Mesenchymal stem cell (in vitro differentiated cells and primary cell): Measurements from ENCODE around the gene HPS5.
A peak's percentile ranks its signal among the peaks of the same experiment; 100 is the strongest.

Source experiments
- DNase-seq: peaks from one replicate; pipeline ENCODE4 v3.0.0-alpha.2; 2013
- H2AFZ ChIP-seq: one replicate; pipeline ENCODE4 v1.6.1; 2013; ENCODE audit warnings: low read depth, mild to moderate bottlenecking, control low read depth, inconsistent platforms, low read length, moderate library complexity
- H2AK5ac ChIP-seq: 2 replicates; pipeline ENCODE4 v1.6.1; 2013; ENCODE audit warnings: low read length, moderate library complexity, mild to moderate bottlenecking, inconsistent platforms; ENCODE audit not compliant: severe bottlenecking
- H2BK120ac ChIP-seq: one replicate; pipeline ENCODE4 v1.6.1; 2013; ENCODE audit warnings: low read depth, mild to moderate bottlenecking, inconsistent platforms, low read length, moderate library complexity
- H2BK12ac ChIP-seq, 2 experiments: one replicate each; pipeline ENCODE4 v1.6.1; 2013; ENCODE audit warnings: inconsistent platforms in 2 of 2, low read length in 2 of 2, mild to moderate bottlenecking in 2 of 2, moderate library complexity in 2 of 2, control low read depth in 1 of 2
- H2BK15ac ChIP-seq: one replicate; pipeline ENCODE4 v1.6.1; 2013; ENCODE audit warnings: mild to moderate bottlenecking, low read depth, inconsistent platforms; ENCODE audit not compliant: poor library complexity, severe bottlenecking
- H2BK5ac ChIP-seq: 2 replicates; pipeline ENCODE4 v1.6.1; 2013; ENCODE audit warnings: low read depth, mild to moderate bottlenecking, low read length, control low read depth, inconsistent platforms; ENCODE audit not compliant: poor library complexity, severe bottlenecking
- H3K14ac ChIP-seq, 2 experiments: one replicate each; pipeline ENCODE4 v1.6.1; 2013; ENCODE audit warnings: inconsistent platforms in 2 of 2, low read length in 2 of 2, control low read depth in 1 of 2, mild to moderate bottlenecking in 1 of 2, moderate library complexity in 1 of 2
- H3K18ac ChIP-seq, 2 experiments: one replicate each; pipeline ENCODE4 v1.6.1; 2013; ENCODE audit warnings: inconsistent platforms in 2 of 2, low read length in 2 of 2, control low read depth in 1 of 2, low read depth in 1 of 2, mild to moderate bottlenecking in 1 of 2
- H3K23ac ChIP-seq, 2 experiments: one replicate each; pipeline ENCODE4 v1.6.1; 2013; ENCODE audit warnings: inconsistent platforms in 2 of 2, low read length in 2 of 2, mild to moderate bottlenecking in 2 of 2, moderate library complexity in 2 of 2, control low read depth in 1 of 2
- H3K27ac ChIP-seq: 2 replicates; pipeline ENCODE4 v1.5.1; 2013; ENCODE audit warnings: mild to moderate bottlenecking, moderate library complexity, low read length, control low read depth, inconsistent platforms; ENCODE audit not compliant: poor library complexity, severe bottlenecking
- H3K27me3 ChIP-seq, 2 experiments: 2 replicates each; pipeline versions ENCODE4 v1.6.1 to v1.7.0; 2013; ENCODE audit warnings: low read length in 2 of 2, mild to moderate bottlenecking in 2 of 2, moderate library complexity in 2 of 2, control low read depth in 1 of 2, inconsistent platforms in 1 of 2; ENCODE audit not compliant: control insufficient read depth in 1 of 2, insufficient read depth in 1 of 2
- H3K36me3 ChIP-seq, 2 experiments: 2 replicates each; pipeline versions ENCODE4 v1.6.1 to v1.7.0; 2013; ENCODE audit warnings: low read length in 2 of 2, control low read depth in 1 of 2, inconsistent platforms in 1 of 2, low read depth in 1 of 2, mild to moderate bottlenecking in 1 of 2; ENCODE audit not compliant: insufficient read depth in 2 of 2, control insufficient read depth in 1 of 2
- H3K4ac ChIP-seq, 2 experiments: one replicate each; pipeline ENCODE4 v1.6.1; 2013; ENCODE audit warnings: inconsistent platforms in 2 of 2, low read length in 2 of 2, mild to moderate bottlenecking in 2 of 2, moderate library complexity in 2 of 2, control low read depth in 1 of 2, low read depth in 1 of 2
- H3K4me1 ChIP-seq: 2 replicates; pipeline ENCODE4 v1.6.1; 2013; ENCODE audit warnings: low read depth, low read length, control low read depth; ENCODE audit not compliant: control insufficient read depth, insufficient read depth
- H3K4me2 ChIP-seq: 2 replicates; pipeline ENCODE4 v1.6.1; 2013; ENCODE audit warnings: low read length, mild to moderate bottlenecking, inconsistent platforms; ENCODE audit not compliant: poor library complexity, severe bottlenecking
- H3K4me3 ChIP-seq, 2 experiments: 2 replicates each; pipeline versions ENCODE4 v1.5.1 to v1.7.0; 2013; ENCODE audit warnings: low read length in 2 of 2, mild to moderate bottlenecking in 2 of 2, control low read depth in 1 of 2, low read depth in 1 of 2; ENCODE audit not compliant: insufficient read depth in 1 of 2
- H3K79me1 ChIP-seq: replicated peaks from 2 replicates; pipeline ENCODE4 v1.6.1; 2013; ENCODE audit warnings: mild to moderate bottlenecking, control low read depth, low read length, inconsistent platforms; ENCODE audit not compliant: poor library complexity, severe bottlenecking
- H3K9ac ChIP-seq: 2 replicates; pipeline ENCODE4 v1.7.0; 2013; ENCODE audit warnings: mild to moderate bottlenecking, low read length, moderate library complexity
- H3K9me3 ChIP-seq: 2 replicates; pipeline ENCODE4 v1.7.0; 2013; ENCODE audit warnings: mild to moderate bottlenecking, low read length; ENCODE audit not compliant: control insufficient read depth
- H4K8ac ChIP-seq: one replicate; pipeline ENCODE4 v1.6.1; 2013; ENCODE audit warnings: inconsistent platforms, mild to moderate bottlenecking, low read length, moderate library complexity
- H4K91ac ChIP-seq: one replicate; pipeline ENCODE4 v1.6.1; 2013; ENCODE audit warnings: mild to moderate bottlenecking, low read length, inconsistent platforms
- WGBS: methylation state at CpG from one replicate; pipeline ENCODE4 v1.1.7; 2013; ENCODE audit warnings: mixed read lengths; 5-methylcytosine and 5-hydroxymethylcytosine counted together

Gene HPS5

GRCh38 chr11:18314784-18315523 is 7.0 kb downstream of the HPS5 start:
- H2BK12ac ChIP-seq: no peak overlapping the region
- peak overlapping the region; percentile 82 for H2BK5ac ChIP-seq
- peaks cover 2 to 13% of the 10 kb centered on the region in 2 experiments for H3K36me3 ChIP-seq
- H2BK120ac ChIP-seq: no peak overlapping the region
- H3K23ac ChIP-seq: no peak overlapping the region
- no peak overlapping the region for H4K91ac ChIP-seq
- no peak overlapping the region for H3K9ac ChIP-seq
- peaks cover 4% of the 10 kb centered on the region for H3K4me1 ChIP-seq
- H3K4me3 ChIP-seq: no peak overlapping the region
- no peak overlapping the region for H2AFZ ChIP-seq
- peak overlapping the region; percentile 100 for H2AK5ac ChIP-seq
- H3K9me3 ChIP-seq: no peaks in the 10 kb centered on the region
- WGBS: 96% methylated on average over 6 of the region's 9 CpGs
- no peak overlapping the region for H2BK15ac ChIP-seq
- H3K27ac ChIP-seq: no peak overlapping the region
- no peak overlapping the region for H3K4ac ChIP-seq
- no peak overlapping the region for H3K14ac ChIP-seq
- no peak overlapping the region for H4K8ac ChIP-seq
- no peak for DNase-seq
- peaks cover 26% of the 10 kb centered on the region for H3K79me1 ChIP-seq
- no peak overlapping the region for H3K4me2 ChIP-seq
- no peak overlapping the region for H3K18ac ChIP-seq
- H3K27me3 ChIP-seq: no peaks in the 10 kb centered on the region

DNA sequence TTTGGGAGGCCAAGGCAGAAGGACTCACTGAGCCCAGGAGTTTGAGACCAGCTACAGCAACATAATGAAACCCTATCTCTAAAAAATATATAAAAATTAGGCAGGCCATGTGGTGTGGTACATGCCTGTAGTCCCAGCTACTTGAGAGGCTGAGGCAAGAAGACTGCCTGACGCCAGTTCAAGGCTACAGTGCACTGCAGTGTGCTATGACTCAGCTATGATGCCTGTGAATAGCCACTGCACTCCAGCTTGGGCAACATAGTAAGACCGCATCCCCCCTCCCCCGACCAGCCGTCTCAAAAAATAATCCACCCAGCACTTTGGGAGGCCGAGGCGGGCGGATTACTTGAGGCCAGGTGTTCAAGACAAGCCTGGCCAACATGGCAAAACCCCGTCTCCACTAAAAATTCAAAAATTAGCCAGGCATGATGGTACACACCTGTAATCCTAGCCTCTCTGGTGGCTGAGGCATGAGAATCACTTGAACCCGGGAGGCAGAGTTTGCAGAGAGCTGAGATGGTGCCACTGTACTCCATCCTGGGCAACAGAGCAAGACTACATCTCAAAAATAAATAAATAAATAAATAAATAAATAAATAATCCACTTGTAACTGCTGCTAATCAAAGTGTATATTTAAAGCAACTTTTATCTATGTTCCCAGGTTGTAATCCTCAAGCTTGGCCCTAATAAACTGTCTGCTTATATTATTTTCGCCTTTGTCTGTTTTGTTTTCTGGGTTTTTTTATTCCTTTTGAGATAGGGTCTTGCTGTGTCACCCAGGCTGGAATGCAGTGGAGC is 7.8 kb downstream of the HPS5 start:
- Histone ChIP-seq H2BK15ac (no peak overlapping the region), H3K4ac (no peak overlapping the region), H2AK5ac (peak overlapping the region; percentile 100), H3K27ac (peak overlapping the region; percentile 80), H3K18ac (no peak overlapping the region), H3K36me3 (peaks cover 5 to 21% of the 10 kb centered on the region in 2 experiments), H2AFZ (no peak overlapping the region), H3K4me1 (peaks cover 4% of the 10 kb centered on the region), H3K4me3 (no peak overlapping the region), H3K23ac (no peak overlapping the region), H3K79me1 (peaks cover 29% of the 10 kb centered on the region), H2BK12ac (no peak overlapping the region), H3K14ac (no peak overlapping the region), H4K91ac (no peak overlapping the region), H3K4me2 (no peak overlapping the region), H3K9me3 (no peaks in the 10 kb centered on the region), H2BK120ac (no peak overlapping the region), H3K27me3 (no peaks in the 10 kb centered on the region), H4K8ac (no peak overlapping the region), H2BK5ac (peak overlapping the region; percentile 82), H3K9ac (no peak overlapping the region)
- 95% methylated on average over 10 of the region's 10 CpGs for WGBS
- DNase-seq: peak; percentile 54

DNA sequence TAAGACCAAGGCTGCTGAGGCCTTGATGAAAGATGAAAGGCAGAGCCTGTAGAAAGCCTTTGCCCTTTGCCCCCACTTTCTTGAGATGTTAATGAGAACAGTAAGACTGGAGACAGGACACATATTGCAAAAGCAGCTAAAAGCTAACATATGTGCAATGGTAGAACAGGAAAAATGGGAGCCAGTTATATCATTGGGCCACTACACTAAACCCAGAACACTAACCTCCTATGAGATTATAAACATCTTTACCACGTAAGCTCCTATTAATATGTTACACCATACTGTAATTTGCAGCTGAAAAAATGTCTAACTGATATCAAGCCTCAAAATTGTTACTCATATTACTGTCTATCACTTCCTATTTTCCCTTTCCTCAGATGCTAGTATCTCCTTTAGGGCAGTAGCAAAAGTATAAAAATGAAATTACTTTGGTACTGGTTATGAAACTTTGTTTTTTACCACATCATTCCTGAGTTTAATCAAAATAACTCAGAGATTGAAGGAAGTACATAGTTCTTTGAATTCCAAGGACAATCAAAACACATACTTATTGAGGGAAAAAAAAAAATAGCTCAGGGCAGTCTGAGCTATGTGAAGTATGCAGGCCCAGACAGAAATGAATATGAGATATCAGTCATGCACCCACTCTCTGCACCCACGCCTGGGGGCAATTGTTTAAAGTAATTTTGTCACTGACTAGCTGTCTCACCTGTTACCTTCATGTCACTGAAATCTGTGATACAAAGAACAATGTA is 9.1 kb downstream of the HPS5 start:
- peak overlapping the region; percentile 40 for H2AK5ac ChIP-seq
- H3K9ac ChIP-seq: peak overlapping the region; percentile 26
- no peak overlapping the region for H2BK12ac ChIP-seq
- H3K4me1 ChIP-seq: peaks cover 4% of the 10 kb centered on the region
- H3K27ac ChIP-seq: peak overlapping the region; percentile 80
- no peak overlapping the region for H2BK5ac ChIP-seq
- no peak overlapping the region for H4K8ac ChIP-seq
- peak; percentile 17 for DNase-seq
- H3K4ac ChIP-seq: no peak overlapping the region
- H3K27me3 ChIP-seq: no peaks in the 10 kb centered on the region
- no peaks in the 10 kb centered on the region for H3K9me3 ChIP-seq
- peaks cover 5 to 33% of the 10 kb centered on the region in 2 experiments for H3K36me3 ChIP-seq
- no peak overlapping the region for H3K23ac ChIP-seq
- WGBS: 92% methylated on average over 1 of the region's 2 CpGs
- H2AFZ ChIP-seq: no peak overlapping the region
- H3K14ac ChIP-seq: no peak overlapping the region
- H3K79me1 ChIP-seq: peaks cover 30% of the 10 kb centered on the region
- no peak overlapping the region for H2BK120ac ChIP-seq
- no peak overlapping the region for H3K4me3 ChIP-seq
- H4K91ac ChIP-seq: no peak overlapping the region
- H2BK15ac ChIP-seq: no peak overlapping the region
- H3K18ac ChIP-seq: no peak overlapping the region
- H3K4me2 ChIP-seq: no peak overlapping the region

- peaks cover 28% of the 10 kb centered on the region for H3K79me1 ChIP-seq
- no peaks in the 10 kb centered on the region for H3K9me3 ChIP-seq
- peak overlapping the region; percentile 61 for H2AK5ac ChIP-seq
- H2AFZ ChIP-seq: no peak overlapping the region
- no peak overlapping the region for H3K14ac ChIP-seq
- H3K9ac ChIP-seq: peak overlapping the region; percentile 26
- H2BK5ac ChIP-seq: no peak overlapping the region
- no peak overlapping the region for H2BK15ac ChIP-seq
- H2BK120ac ChIP-seq: no peak overlapping the region
- no peak overlapping the region for H4K91ac ChIP-seq
- H3K4me1 ChIP-seq: peaks cover 4% of the 10 kb centered on the region
- H3K4ac ChIP-seq: no peak overlapping the region
- DNase-seq: no peak
- no peak overlapping the region for H2BK12ac ChIP-seq
- no peak overlapping the region for H3K4me2 ChIP-seq
- no peak overlapping the region for H3K18ac ChIP-seq
- H3K23ac ChIP-seq: no peak overlapping the region
- no peak overlapping the region for H3K4me3 ChIP-seq
- H4K8ac ChIP-seq: no peak overlapping the region
- peaks cover 5 to 41% of the 10 kb centered on the region in 2 experiments for H3K36me3 ChIP-seq
- peak overlapping the region; percentile 80 for H3K27ac ChIP-seq
- WGBS: 92% methylated on average over 3 of the region's 3 CpGs
- no peaks in the 10 kb centered on the region for H3K27me3 ChIP-seq
Observed at GRCh38 chr11:18312012-18312411, 9.9 kb downstream of the HPS5 start.
